ENCODE results near the gene REM2. TPM values are rescaled to one million over a fixed set of nuclear protein-coding genes. Genes with fewer than 3 reads are reported as not detected.

The REM2 gene
- total RNA-seq, 1 experiment from 2014 or later: 1.2 TPM

DNA sequence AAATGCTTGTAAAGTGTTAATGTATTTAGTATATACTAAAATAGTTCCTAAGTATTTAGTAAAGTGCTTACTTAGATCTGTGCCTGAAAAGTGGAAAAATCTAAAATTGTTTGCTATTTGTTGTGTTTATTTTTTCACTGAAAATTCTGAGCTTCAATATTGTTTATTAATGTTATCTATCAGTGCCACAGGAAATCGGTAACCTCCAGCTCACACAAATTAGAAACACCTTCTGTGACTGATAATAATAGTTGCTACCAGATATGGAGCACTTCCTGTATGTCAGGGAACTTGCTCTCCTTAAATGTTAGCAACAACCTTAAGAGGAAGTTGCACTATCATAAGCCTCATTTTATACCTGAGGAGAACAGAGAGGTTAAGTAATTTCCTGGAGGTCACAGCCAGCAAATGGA lies 12.2 kb upstream of the REM2 start:
- H2AFZ ChIP-seq (ENCODE audit: low read length): no peak overlapping the region
- H3K9me3 Mint-ChIP-seq: no peaks in the 10 kb centered on the region
- no peak overlapping the region for H2BK5ac ChIP-seq (ENCODE audit: insufficient read length, low read length)
- H3T11ph ChIP-seq (ENCODE audit: low read length): no peak overlapping the region
- no CpG with 5 or more reads among the region's 1 CpG for WGBS (ENCODE audit: extremely low coverage, insufficient read length, low lambda C conversion rate)
- H3K14ac ChIP-seq (ENCODE audit: insufficient read depth, low read length): no peak overlapping the region
- H3K4me3 Mint-ChIP-seq: peak overlapping the region; percentile 77 to 90
- H2AK5ac ChIP-seq (ENCODE audit: insufficient read length, low read length): no peak overlapping the region
- H3K4me1 ChIP-seq (ENCODE audit: insufficient read depth, low read length): peaks cover 4% of the 10 kb centered on the region; the same call in 1 of the 2 replicates
- peak overlapping the region; percentile 71 for H3K27ac ChIP-seq (ENCODE audit: insufficient read length, low read depth, low read length)
- H2BK15ac ChIP-seq (ENCODE audit: low read depth, low read length): no peak overlapping the region
- H3K4me1 Mint-ChIP-seq: peaks cover 14 to 17% of the 10 kb centered on the region in 2 experiments
- H2BK12ac ChIP-seq (ENCODE audit: insufficient read length, low read depth, low read length): no peak overlapping the region
- H4K91ac ChIP-seq (ENCODE audit: insufficient read length, low read depth, low read length): no peak overlapping the region
- H3K23me2 ChIP-seq (ENCODE audit: insufficient read length, low read depth, low read length, poor library complexity, severe bottlenecking): no peaks in the 10 kb centered on the region
- H3K27ac Mint-ChIP-seq: peak overlapping the region; percentile 96 to 97 (median 97); a peak in 5 of 7 replicates
- no peaks in the 10 kb centered on the region for H4K20me1 ChIP-seq (ENCODE audit: control insufficient read depth, insufficient read depth, insufficient read length)
- no peak overlapping the region for H4K8ac ChIP-seq (replicated peaks; ENCODE audit: insufficient read length, low read depth, low read length)
- no peaks in the 10 kb centered on the region for H3K27me3 ChIP-seq (ENCODE audit: insufficient read depth, low read length)
- no peak overlapping the region for H4K5ac ChIP-seq (ENCODE audit: insufficient read length, low read depth, low read length)
- DNase-seq: no peak
- TF ChIP-seq, protein P1, sequence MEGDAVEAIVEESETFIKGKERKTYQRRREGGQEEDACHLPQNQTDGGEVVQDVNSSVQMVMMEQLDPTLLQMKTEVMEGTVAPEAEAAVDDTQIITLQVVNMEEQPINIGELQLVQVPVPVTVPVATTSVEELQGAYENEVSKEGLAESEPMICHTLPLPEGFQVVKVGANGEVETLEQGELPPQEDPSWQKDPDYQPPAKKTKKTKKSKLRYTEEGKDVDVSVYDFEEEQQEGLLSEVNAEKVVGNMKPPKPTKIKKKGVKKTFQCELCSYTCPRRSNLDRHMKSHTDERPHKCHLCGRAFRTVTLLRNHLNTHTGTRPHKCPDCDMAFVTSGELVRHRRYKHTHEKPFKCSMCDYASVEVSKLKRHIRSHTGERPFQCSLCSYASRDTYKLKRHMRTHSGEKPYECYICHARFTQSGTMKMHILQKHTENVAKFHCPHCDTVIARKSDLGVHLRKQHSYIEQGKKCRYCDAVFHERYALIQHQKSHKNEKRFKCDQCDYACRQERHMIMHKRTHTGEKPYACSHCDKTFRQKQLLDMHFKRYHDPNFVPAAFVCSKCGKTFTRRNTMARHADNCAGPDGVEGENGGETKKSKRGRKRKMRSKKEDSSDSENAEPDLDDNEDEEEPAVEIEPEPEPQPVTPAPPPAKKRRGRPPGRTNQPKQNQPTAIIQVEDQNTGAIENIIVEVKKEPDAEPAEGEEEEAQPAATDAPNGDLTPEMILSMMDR (conservative IDR thresholded peaks at IDR 0.05): no peak
- H2BK120ac ChIP-seq (ENCODE audit: low read depth, low read length, poor library complexity, severe bottlenecking): no peak overlapping the region
- no peak overlapping the region for H3K18ac ChIP-seq (ENCODE audit: insufficient read length, low read depth, low read length)
- H3K9ac ChIP-seq (ENCODE audit: extremely low read depth, insufficient read length, low read length): no peak overlapping the region
- H3K4me2 ChIP-seq (ENCODE audit: insufficient read depth, insufficient read length, low read length): peak overlapping the region; percentile 71
- peaks cover 0 to 5% (median under 1%) of the 10 kb centered on the region in 3 experiments; a peak in 6 of 7 replicates for H3K36me3 Mint-ChIP-seq (ENCODE audit: insufficient read depth in 1 of 3, low read depth in 3 of 3)
- no peak overlapping the region for H2BK20ac ChIP-seq (ENCODE audit: low read depth, low read length, poor library complexity, severe bottlenecking)
- H3K27me3 Mint-ChIP-seq (ENCODE audit: low read depth): no peaks in the 10 kb centered on the region
- H3K9me3 ChIP-seq (ENCODE audit: control insufficient read depth, low read depth, low read length): no peaks in the 10 kb centered on the region
- no peaks in the 10 kb centered on the region for H3K79me1 ChIP-seq (ENCODE audit: insufficient read depth, low read depth, low read length, poor library complexity, severe bottlenecking)
- no peak overlapping the region for H3K4ac ChIP-seq (ENCODE audit: low read depth, low read length)
- no peak overlapping the region for H3K23ac ChIP-seq (ENCODE audit: insufficient read length, low read depth, low read length)
- H3K56ac ChIP-seq (ENCODE audit: insufficient read length, low read depth, low read length): no peak overlapping the region
- no peaks in the 10 kb centered on the region for H3K79me2 ChIP-seq (ENCODE audit: insufficient read depth, low read length)
